SK-N-SH treated with all-trans-retinoic acid at 6 μM for 48 hours (cell line): ENCODE results near the gene SLC29A3.

Experiments used
- ARNTL ChIP-seq: fragments of 450-650 bp; formaldehyde crosslinking; IDR thresholded peaks from 2 replicates; pipeline ENCODE4 v1.5.0; 2020; ENCODE audit warnings: low read depth, mild to moderate bottlenecking, moderate library complexity, borderline replicate concordance
- ESRRG ChIP-seq: fragments of 250-450 bp; sonication (Bioruptor Pico); IDR thresholded peaks from 2 replicates; pipeline ENCODE4 v1.6.1; 2021; ENCODE audit warnings: mild to moderate bottlenecking
- GLIS3 ChIP-seq: fragments of 250-450 bp; sonication (Bioruptor Pico); IDR thresholded peaks from 2 replicates; pipeline ENCODE4 v1.5.0; 2020; ENCODE audit warnings: mild to moderate bottlenecking, moderate library complexity
- OSR1 ChIP-seq: fragments of 250-450 bp; sonication (Bioruptor Pico); IDR thresholded peaks from 2 replicates; pipeline ENCODE4 v1.8.0; 2022; ENCODE audit warnings: moderate library complexity, mild to moderate bottlenecking, inconsistent platforms
- PATZ1 ChIP-seq: fragments of 250-450 bp; sonication (Bioruptor Pico); IDR thresholded peaks from 2 replicates; pipeline ENCODE4 v1.8.0; 2020; ENCODE audit warnings: mild to moderate bottlenecking, moderate library complexity, borderline replicate concordance
- PPARA ChIP-seq: fragments of 250-450 bp; sonication (Bioruptor Pico); IDR thresholded peaks from 2 replicates; pipeline ENCODE4 v1.5.0; 2020; ENCODE audit warnings: mild to moderate bottlenecking, borderline replicate concordance
- RARB ChIP-seq: fragments of 250-450 bp; sonication (Bioruptor Pico); IDR thresholded peaks from 2 replicates; pipeline ENCODE4 v1.8.0; 2021; ENCODE audit warnings: mild to moderate bottlenecking, moderate library complexity
- SNAI2 ChIP-seq: fragments of 250-450 bp; sonication (Bioruptor Pico); IDR thresholded peaks from 2 replicates; pipeline ENCODE4 v1.5.0; 2020; ENCODE audit warnings: mild to moderate bottlenecking, moderate library complexity
- TCF4 ChIP-seq: fragments of 250-450 bp; sonication (Bioruptor Pico); IDR thresholded peaks from 2 replicates; pipeline ENCODE4 v1.8.0; 2021; ENCODE audit warnings: mild to moderate bottlenecking, moderate library complexity, borderline replicate concordance
- TOX ChIP-seq: fragments of 250-450 bp; sonication (Bioruptor Pico); IDR thresholded peaks from 2 replicates; pipeline ENCODE4 v1.8.0; 2021; ENCODE audit warnings: mild to moderate bottlenecking, moderate library complexity, borderline replicate concordance
- ZC3H10 ChIP-seq: fragments of 250-450 bp; sonication (Bioruptor Pico); IDR thresholded peaks from 2 replicates; pipeline ENCODE4 v1.5.1; 2021; ENCODE audit warnings: mild to moderate bottlenecking, moderate library complexity
- ZFP3 ChIP-seq: fragments of 250-450 bp; sonication (Bioruptor Pico); IDR thresholded peaks from 2 replicates; pipeline ENCODE4 v1.5.0; 2020; ENCODE audit warnings: mild to moderate bottlenecking, moderate library complexity
- ZNF8 ChIP-seq: fragments of 450-650 bp; formaldehyde crosslinking; IDR thresholded peaks from 2 replicates; pipeline ENCODE4 v1.5.0; 2020; ENCODE audit warnings: mild to moderate bottlenecking, moderate library complexity

DNA sequence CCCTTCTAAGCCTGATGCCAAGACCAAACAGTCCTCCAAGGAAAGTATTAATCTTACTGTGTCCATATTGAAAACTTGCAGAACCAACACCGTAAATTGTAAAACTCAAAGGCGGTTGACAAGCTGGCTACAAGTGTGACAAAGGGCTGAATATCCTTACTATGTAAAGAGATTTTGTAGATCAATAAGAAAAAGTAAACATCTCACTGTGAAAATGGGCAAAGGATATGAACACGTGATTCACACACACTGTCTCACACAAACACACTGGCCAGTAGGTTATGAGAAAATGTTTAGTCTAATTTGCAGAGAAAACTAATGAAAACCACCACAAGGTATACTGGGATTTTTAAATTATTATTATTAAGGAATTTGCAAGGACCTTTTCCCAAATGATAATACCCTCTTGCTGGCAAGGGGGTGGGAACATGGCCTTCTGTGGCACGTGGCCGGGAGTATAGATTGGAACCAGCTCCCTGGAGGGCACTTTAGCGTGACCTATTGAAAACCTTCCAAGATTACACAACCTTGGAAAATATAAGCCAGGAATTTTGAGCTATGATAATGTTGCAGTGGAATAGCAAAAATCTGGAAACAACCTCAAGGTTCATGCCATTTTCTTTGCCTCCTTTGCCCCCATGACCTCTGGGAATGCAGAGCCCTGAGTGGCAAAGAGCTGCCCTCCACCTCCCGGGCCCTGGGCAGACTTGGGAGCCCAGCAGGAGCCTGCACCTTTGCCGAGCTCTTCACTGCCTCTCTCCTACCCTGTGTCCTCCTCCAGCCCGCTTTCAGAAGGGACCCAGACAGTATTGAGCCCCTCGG is 26.2 kb upstream of the SLC29A3 start:
- TF ChIP-seq PATZ1 (CRISPR knock-in tag) (no peak), OSR1 (CRISPR knock-in tag) (no peak), TOX (CRISPR knock-in tag) (no peak), ESRRG (CRISPR knock-in tag) (no peak), PPARA (CRISPR knock-in tag) (no peak), ZFP3 (CRISPR knock-in tag) (no peak), ZC3H10 (CRISPR knock-in tag) (no peak), ARNTL (CRISPR knock-in tag) (no peak), TCF4 (CRISPR knock-in tag) (no peak), GLIS3 (CRISPR knock-in tag) (no peak), ZNF8 (CRISPR knock-in tag) (no peak), SNAI2 (CRISPR knock-in tag) (no peak), RARB (CRISPR knock-in tag) (no peak)
